Activated effector memory CD4-positive, alpha-beta T cell treated with Interleukin-2 at 50 U/mL for 16 hours (primary cell): Measurements from ENCODE around the gene CDC16.
"Not testable (repeated sequence)": the region's sequence is repeated elsewhere in the genome, so short reads cannot be mapped to it uniquely, and the experiment has no call there.

Experiments used
- DNase-seq: peaks from one replicate; pipeline ENCODE4 v3.0.0-alpha.2; 2020

CDC16 gene

GRCh38 chr13:114228176-114228575 lies 6.5 kb upstream of the CDC16 start:
- DNase-seq, result no peak

- DNase-seq, result no peak
Observed at GRCh38 chr13:114229506-114229905, 5.2 kb upstream of the CDC16 start.

- no peak for DNase-seq
Observed at GRCh38 chr13:114230117-114230516, 4.6 kb upstream of the CDC16 start.

GRCh38 chr13:114230575-114230974 lies 4.1 kb upstream of the CDC16 start:
- DNase-seq, result no peak

GRCh38 chr13:114231886-114232285 lies 2.8 kb upstream of the CDC16 start:
- DNase-seq, result no peak

GRCh38 chr13:114234266-114234644 lies 442 bp upstream of the CDC16 start:
- DNase-seq, result no peak

- DNase-seq, result no peak
Observed at GRCh38 chr13:114235697-114236096, 1.0 kb downstream of the CDC16 start.

- no peak for DNase-seq
Observed at GRCh38 chr13:114236227-114236626, 1.5 kb downstream of the CDC16 start.

GRCh38 chr13:114237415-114238112 lies 2.9 kb downstream of the CDC16 start:
- DNase-seq, result no peak

- no peak for DNase-seq
Observed at GRCh38 chr13:114241918-114242317, 7.2 kb downstream of the CDC16 start.

- DNase-seq, result no peak
Observed at GRCh38 chr13:114243971-114244370, 9.3 kb downstream of the CDC16 start.

- no peak for DNase-seq
Observed at GRCh38 chr13:114244637-114245036, 9.9 kb downstream of the CDC16 start.

- DNase-seq, result no peak
Observed at GRCh38 chr13:114248011-114248410, 13.3 kb downstream of the CDC16 start.

- no peak for DNase-seq
Observed at GRCh38 chr13:114249077-114249476, 14.4 kb downstream of the CDC16 start.

- not testable (repeated sequence) for DNase-seq
Observed at GRCh38 chr13:114251639-114252440, 17.1 kb downstream of the CDC16 start.

- no peak for DNase-seq
Observed at GRCh38 chr13:114256547-114256946, 21.9 kb downstream of the CDC16 start.

GRCh38 chr13:114257014-114257413 lies 22.3 kb downstream of the CDC16 start:
- DNase-seq, result no peak

- no peak for DNase-seq
Observed at GRCh38 chr13:114258589-114258988, 23.9 kb downstream of the CDC16 start.

GRCh38 chr13:114259374-114259773 lies 24.7 kb downstream of the CDC16 start:
- no peak for DNase-seq

- no peak for DNase-seq
Observed at GRCh38 chr13:114259974-114260373, 25.3 kb downstream of the CDC16 start.

GRCh38 chr13:114260814-114261213 lies 26.1 kb downstream of the CDC16 start:
- no peak for DNase-seq

GRCh38 chr13:114261328-114261965 lies 26.8 kb downstream of the CDC16 start:
- DNase-seq, result no peak

GRCh38 chr13:114263578-114263977 lies 28.9 kb downstream of the CDC16 start:
- no peak for DNase-seq

GRCh38 chr13:114264313-114264712 lies 29.6 kb downstream of the CDC16 start:
- DNase-seq, result not testable (repeated sequence)
